HCT116 (cell line): Measurements from ENCODE around the gene TBX15. TPM values are rescaled to one million over a fixed set of nuclear protein-coding genes. Genes with fewer than 3 reads are reported as not detected.

Source experiments
- ATAC-seq: fragments of 200-7000 bp; cut with Tn5 transposase; 2 replicates; pipeline ENCODE4 v1.9.1; 2020; ENCODE audit warnings: mild to moderate bottlenecking, moderate library complexity
- BruUV-seq: library from RNA; stranded (reverse); fragments of 400-500 nt; replicated peaks from 2 replicates; lab custom pipeline; 2021; lab: Mats Ljungman, UMichigan
- CTCF ChIA-PET: fragments of 300-600 bp; sonication (Branson Sonifier 250); formaldehyde crosslinking; loops from one replicate; lab custom pipeline; 2021; ENCODE audit warnings: antibody characterized with exemption; lab: Charles Lee
- POLR2A ChIA-PET: fragments of 300-600, 350-600 bp; sonication (Branson Sonifier 250); formaldehyde crosslinking; loops from one replicate; lab custom pipeline; 2021; ENCODE audit warnings: antibody characterized with exemption; lab: Charles Lee
- RAD21 ChIA-PET, 2 experiments: fragments of 300-600 bp; sonication (Branson Sonifier 250); formaldehyde crosslinking; loops; one replicate each; lab custom pipeline; 2023; ENCODE audit warnings: low total read pairs in 2 of 2; ENCODE audit not compliant: uncharacterized antibody in 2 of 2, unreplicated experiment in 2 of 2, low non-redundant PET in 1 of 2; lab: Charles Lee
- DNase-seq: peaks from one replicate; pipeline ENCODE4 v3.0.0-alpha.2; 2010; ENCODE audit warnings: low read depth, low spot score
- H2AFZ ChIP-seq: fragments of 200-600 bp; shearing (Covaris generic), sonication (generic); 2 replicates; pipeline ENCODE4 v1.6.1; 2017; ENCODE audit warnings: low read depth, mixed run types, mixed read lengths, antibody characterized with exemption, low read length; ENCODE audit not compliant: poor library complexity, severe bottlenecking
- H3K27ac ChIP-seq: 2 replicates; pipeline ENCODE4 v1.5.1; 2012; ENCODE audit warnings: low read depth, low read length
- H3K27me3 ChIP-seq: fragments of 200-600 bp; sonication (generic); 2 replicates; pipeline ENCODE4 v1.6.1; 2016; ENCODE audit warnings: mixed run types, low read length, mixed read lengths; ENCODE audit not compliant: insufficient read depth
- H3K36me3 ChIP-seq, 2 experiments: fragments of 200-500 bp in 1 of 2; fragments of 200-600 bp in 1 of 2; sonication (Bioruptor generic) in 1 of 2; sonication (generic) in 1 of 2; 2 replicates each; pipeline versions ENCODE4 v1.5.1 to v1.6.1; 2014 to 2016; ENCODE audit warnings: low read length in 2 of 2, inconsistent platforms in 1 of 2, mixed read lengths in 1 of 2, mixed run types in 1 of 2; ENCODE audit not compliant: insufficient read depth in 2 of 2, control insufficient read depth in 1 of 2
- H3K4me1 ChIP-seq, 2 experiments: fragments of 200-600 bp in 1 of 2; sonication (generic) in 1 of 2; 2 replicates each; pipeline versions ENCODE4 v1.5.1 to v1.6.1; 2012 to 2017; ENCODE audit warnings: low read length in 2 of 2, inconsistent platforms in 1 of 2, mild to moderate bottlenecking in 1 of 2, mixed read lengths in 1 of 2, mixed run types in 1 of 2, moderate library complexity in 1 of 2; ENCODE audit not compliant: insufficient read depth in 2 of 2, control insufficient read depth in 1 of 2
- H3K4me2 ChIP-seq: fragments of 200-600 bp; sonication (generic); 2 replicates; pipeline ENCODE4 v1.6.1; 2017; ENCODE audit warnings: mixed run types, low read length, mixed read lengths
- H3K4me3 ChIP-seq, 2 experiments: fragments of 200-600 bp in 1 of 2; sonication (generic) in 1 of 2; replicated peaks in 1 of 2; 2 replicates each; pipeline ENCODE4 v1.5.1; 2011 to 2016; ENCODE audit warnings: low read length in 2 of 2, control low read depth in 1 of 2, low read depth in 1 of 2, mild to moderate bottlenecking in 1 of 2, mixed read lengths in 1 of 2, mixed run types in 1 of 2
- H3K79me2 ChIP-seq: fragments of 200-600 bp; sonication (generic); 2 replicates; pipeline ENCODE4 v1.6.1; 2017; ENCODE audit warnings: mild to moderate bottlenecking, mixed run types, low read length, moderate library complexity, mixed read lengths; ENCODE audit not compliant: insufficient read depth
- H3K9ac ChIP-seq: fragments of 200-600 bp; sonication (generic); 2 replicates; pipeline ENCODE4 v1.6.1; 2016; ENCODE audit warnings: low read length, mixed read lengths
- H3K9me2 ChIP-seq: fragments of 200-600 bp; sonication (generic), shearing (Covaris generic); 2 replicates; pipeline ENCODE4 v1.6.1; 2017; ENCODE audit warnings: mixed run types, mild to moderate bottlenecking, moderate library complexity; ENCODE audit not compliant: insufficient read depth
- H3K9me3 ChIP-seq, 2 experiments: fragments of 200-500 bp in 1 of 2; fragments of 200-600 bp in 1 of 2; sonication (Bioruptor generic) in 1 of 2; sonication (generic) in 1 of 2; 2 replicates each; pipeline ENCODE4 v1.6.1; 2014 to 2017; ENCODE audit warnings: low read length in 2 of 2, mixed read lengths in 2 of 2, inconsistent platforms in 1 of 2, low read depth in 1 of 2, mild to moderate bottlenecking in 1 of 2, mixed run types in 1 of 2, moderate library complexity in 1 of 2; ENCODE audit not compliant: control insufficient read depth in 1 of 2, insufficient read depth in 1 of 2
- H4K20me1 ChIP-seq: fragments of 200-600 bp; sonication (generic), shearing (Covaris generic); 2 replicates; pipeline ENCODE4 v1.6.1; 2017; ENCODE audit warnings: mixed run types, mild to moderate bottlenecking, moderate library complexity; ENCODE audit not compliant: insufficient read depth
- ATF3 ChIP-seq: IDR thresholded peaks from 2 replicates; pipeline ENCODE4 v1.6.1; 2012
- CBX3 ChIP-seq: IDR thresholded peaks from 2 replicates; pipeline ENCODE4 v1.6.1; 2012; ENCODE audit warnings: low read depth
- CEBPB ChIP-seq: IDR thresholded peaks from 2 replicates; pipeline ENCODE4 v1.6.1; 2012; ENCODE audit warnings: low read depth
- REST ChIP-seq: IDR thresholded peaks from 2 replicates; pipeline ENCODE4 v1.6.1; 2012; ENCODE audit warnings: low read depth
- SRF ChIP-seq: IDR thresholded peaks from 2 replicates; pipeline ENCODE4 v1.6.1; 2012; ENCODE audit warnings: low read depth
- ZFX ChIP-seq: fragments of 450-650 bp; IDR thresholded peaks from 2 replicates; pipeline ENCODE4 v1.6.1; 2017
- ZNF274 ChIP-seq: fragments of 200-500 bp; sonication (Bioruptor generic); IDR thresholded peaks from 2 replicates; pipeline ENCODE4 v1.6.1; 2014; ENCODE audit warnings: mild to moderate bottlenecking, low read depth, low read length, inconsistent platforms
- intact Hi-C: fragments of 100-400 bp; cut with micrococcal nuclease; formaldehyde crosslinking; loops from 2 replicates; pipeline ENCODE4 v1.10.0; 2022
- total RNA-seq: library from RNA; stranded (reverse); gene quantifications from one replicate; pipeline ENCODE4 v1.2.1, GENCODE V29; 2021; ENCODE audit not compliant: unreplicated experiment

The TBX15 gene
- total RNA-seq, 1 experiment from 2014 or later = not detected

- no peak for TF ChIP-seq CBX3
- TF ChIP-seq ATF3 = no peak
- TF ChIP-seq ZFX = no peak
These were observed 1.1 kb upstream of the TBX15 start (continued) for GRCh38 chr1:118989006-118989815.

- DNase-seq (no peak), ATAC-seq (no peak)
- Histone ChIP-seq H3K9me3 (no peaks in the 10 kb centered on the region), H2AFZ (no peak overlapping the region), H3K27ac (no peak overlapping the region), H4K20me1 (no peaks in the 10 kb centered on the region), H3K9me2 (no peaks in the 10 kb centered on the region), H3K4me2 (no peak overlapping the region), H3K36me3 (no peaks in the 10 kb centered on the region), H3K4me3 (no peak overlapping the region), H3K4me1 (no peaks in the 10 kb centered on the region), H3K79me2 (no peaks in the 10 kb centered on the region), H3K9ac (no peak overlapping the region), H3K27me3 (no peaks in the 10 kb centered on the region)
- intact Hi-C loops = no loop called here
- ChIA-PET POLR2A (no interaction called here), RAD21 (no interaction called here), CTCF (no interaction called here)
- no peak for TF ChIP-seq REST
- no peak for TF ChIP-seq CEBPB
- no peak for TF ChIP-seq ZNF274
- TF ChIP-seq SRF = no peak
- no TSS peak for BruUV-seq
These were observed 516 bp downstream of the TBX15 start for GRCh38 chr1:118987468-118988185.
